ENCODE data around the gene FAAP100.
A peak's percentile ranks its signal among the peaks of the same experiment; 100 is the strongest.

The FAAP100 gene

GRCh38 chr17:81498953-81499600, 53.1 kb downstream of the FAAP100 start:
- Mint-ChIP-seq H3K4me3 (no peak overlapping the region), H3K27me3 (ENCODE audit: low read depth, poor library complexity) (peaks cover 14% of the 10 kb centered on the region), H3K36me3 (ENCODE audit: low read depth) (no peaks in the 10 kb centered on the region), H3K27ac (no peak overlapping the region), H3K9me3 (no peaks in the 10 kb centered on the region), H3K4me1 (peaks cover 14% of the 10 kb centered on the region)
- TF ChIP-seq, protein P1, sequence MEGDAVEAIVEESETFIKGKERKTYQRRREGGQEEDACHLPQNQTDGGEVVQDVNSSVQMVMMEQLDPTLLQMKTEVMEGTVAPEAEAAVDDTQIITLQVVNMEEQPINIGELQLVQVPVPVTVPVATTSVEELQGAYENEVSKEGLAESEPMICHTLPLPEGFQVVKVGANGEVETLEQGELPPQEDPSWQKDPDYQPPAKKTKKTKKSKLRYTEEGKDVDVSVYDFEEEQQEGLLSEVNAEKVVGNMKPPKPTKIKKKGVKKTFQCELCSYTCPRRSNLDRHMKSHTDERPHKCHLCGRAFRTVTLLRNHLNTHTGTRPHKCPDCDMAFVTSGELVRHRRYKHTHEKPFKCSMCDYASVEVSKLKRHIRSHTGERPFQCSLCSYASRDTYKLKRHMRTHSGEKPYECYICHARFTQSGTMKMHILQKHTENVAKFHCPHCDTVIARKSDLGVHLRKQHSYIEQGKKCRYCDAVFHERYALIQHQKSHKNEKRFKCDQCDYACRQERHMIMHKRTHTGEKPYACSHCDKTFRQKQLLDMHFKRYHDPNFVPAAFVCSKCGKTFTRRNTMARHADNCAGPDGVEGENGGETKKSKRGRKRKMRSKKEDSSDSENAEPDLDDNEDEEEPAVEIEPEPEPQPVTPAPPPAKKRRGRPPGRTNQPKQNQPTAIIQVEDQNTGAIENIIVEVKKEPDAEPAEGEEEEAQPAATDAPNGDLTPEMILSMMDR (IDR thresholded peaks at IDR 0.05) = no peak
- no peak for DNase-seq

- Mint-ChIP-seq H3K4me3 (no peak overlapping the region), H3K27ac (peak overlapping the region; percentile 49), H3K36me3 (ENCODE audit: low read depth) (no peaks in the 10 kb centered on the region), H3K4me1 (peaks cover 36% of the 10 kb centered on the region), H3K9me3 (no peaks in the 10 kb centered on the region), H3K27me3 (ENCODE audit: low read depth, poor library complexity) (peaks cover 5% of the 10 kb centered on the region)
- DNase-seq = no peak
- TF ChIP-seq, protein P1 (IDR thresholded peaks at IDR 0.05) = no peak
These were observed 57.4 kb downstream of the FAAP100 start for GRCh38 chr17:81494626-81495377.

- Mint-ChIP-seq H3K36me3 (ENCODE audit: low read depth) (no peaks in the 10 kb centered on the region), H3K27me3 (ENCODE audit: low read depth, poor library complexity) (peaks cover 7% of the 10 kb centered on the region), H3K4me3 (no peak overlapping the region), H3K27ac (no peak overlapping the region), H3K9me3 (no peaks in the 10 kb centered on the region), H3K4me1 (peaks cover 46% of the 10 kb centered on the region)
- no peak for DNase-seq
- TF ChIP-seq, protein P1 (IDR thresholded peaks at IDR 0.05) = no peak
These were observed 58.7 kb downstream of the FAAP100 start for GRCh38 chr17:81493198-81494038.

DNA sequence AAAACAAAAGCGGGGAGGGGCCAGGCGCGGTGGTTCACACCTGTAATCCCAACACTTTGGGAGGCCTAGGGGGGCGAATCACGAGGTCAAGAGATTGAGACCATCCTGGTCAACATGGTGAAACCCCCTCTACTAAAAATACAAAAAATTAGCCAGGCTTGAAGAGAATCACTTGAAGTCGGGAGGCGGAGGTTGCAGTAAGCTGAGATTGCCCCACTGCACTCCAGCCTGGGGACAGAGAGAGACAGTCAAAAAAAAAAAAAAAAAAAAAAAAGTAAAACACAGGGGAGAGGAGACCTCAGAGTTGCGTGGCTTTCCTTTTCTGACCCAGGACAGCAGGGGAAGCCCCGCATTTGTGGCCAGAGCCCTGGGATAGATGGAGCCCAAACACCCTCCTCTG, 59.4 kb downstream of the FAAP100 start:
- Mint-ChIP-seq H3K9me3 (no peaks in the 10 kb centered on the region), H3K36me3 (ENCODE audit: low read depth) (no peaks in the 10 kb centered on the region), H3K27me3 (ENCODE audit: low read depth, poor library complexity) (peaks cover 7% of the 10 kb centered on the region), H3K4me3 (no peak overlapping the region), H3K27ac (no peak overlapping the region), H3K4me1 (peaks cover 46% of the 10 kb centered on the region)
- no peak for DNase-seq
- TF ChIP-seq, protein P1 (IDR thresholded peaks at IDR 0.05) = no peak

DNA sequence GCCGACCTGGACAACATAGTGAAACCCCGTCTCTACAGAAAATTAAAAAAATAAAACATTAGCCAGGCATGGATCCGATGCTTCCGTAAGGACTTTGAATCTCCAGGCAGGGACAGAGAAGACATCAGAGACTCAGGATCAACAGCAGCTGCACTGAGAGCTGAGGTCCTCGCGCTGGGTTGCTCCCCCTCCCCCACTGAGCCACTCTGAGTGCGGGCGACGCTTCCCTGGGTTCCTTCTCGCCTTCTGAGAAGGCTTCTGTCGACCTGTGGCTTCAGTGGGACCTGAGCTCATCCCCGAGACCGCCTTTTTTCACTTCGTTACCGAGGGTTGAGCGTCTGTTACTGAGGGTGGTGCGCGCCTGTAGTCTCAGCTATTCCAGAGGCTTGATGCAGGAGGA, 60.0 kb downstream of the FAAP100 start:
- Mint-ChIP-seq H3K36me3 (ENCODE audit: low read depth) (no peaks in the 10 kb centered on the region), H3K9me3 (no peaks in the 10 kb centered on the region), H3K27me3 (ENCODE audit: low read depth, poor library complexity) (peaks cover 7% of the 10 kb centered on the region), H3K27ac (no peak overlapping the region), H3K4me1 (peaks cover 46% of the 10 kb centered on the region), H3K4me3 (no peak overlapping the region)
- DNase-seq = no peak
- TF ChIP-seq, protein P1 (IDR thresholded peaks at IDR 0.05) = no peak

Data from nephron progenitor cell (in vitro differentiated cells).